K562 (cell line): ENCODE measurements around the gene BPIFB6. TPM values are rescaled to one million over a fixed set of nuclear protein-coding genes. Genes with fewer than 3 reads are reported as not detected.

Source experiments
- DIDO1 ChIP-seq: fragments of 450-650 bp; IDR thresholded peaks from 2 replicates; pipeline ENCODE4 v1.6.1; 2016; ENCODE audit warnings: low read depth, missing biosample characterization, missing genetic modification characterization
- DPF2 ChIP-seq: fragments of 450-650 bp; IDR thresholded peaks from 2 replicates; pipeline ENCODE4 v1.6.1; 2016
- L3MBTL2 ChIP-seq: fragments of 450-650 bp; IDR thresholded peaks from 2 replicates; pipeline ENCODE4 v1.6.1; 2016; ENCODE audit warnings: mild to moderate bottlenecking, moderate library complexity
- NFIX ChIP-seq: fragments of 250-450 bp; sonication (Bioruptor Pico); IDR thresholded peaks from 2 replicates; pipeline ENCODE4 v1.4.0; 2020; ENCODE audit warnings: low read depth, mild to moderate bottlenecking, moderate library complexity
- PHTF2 ChIP-seq: fragments of 250-450 bp; sonication (Bioruptor Pico); IDR thresholded peaks from 2 replicates; pipeline ENCODE4 v1.5.0; 2021; ENCODE audit warnings: mild to moderate bottlenecking
- TFAM ChIP-seq: fragments of 250-450 bp; sonication (Bioruptor Pico); conservative IDR thresholded peaks from 2 replicates; pipeline ENCODE4 v1.5.0; 2021; ENCODE audit warnings: mild to moderate bottlenecking, moderate library complexity
- ZNF507 ChIP-seq: conservative IDR thresholded peaks from 2 replicates; pipeline ENCODE4 v1.6.1; 2017; ENCODE audit warnings: missing genetic modification characterization, missing compliant biosample characterization
- ZNF830 ChIP-seq: fragments of 250-450 bp; sonication (Bioruptor Pico); IDR thresholded peaks from 2 replicates; pipeline ENCODE4 v1.5.0; 2021; ENCODE audit warnings: mild to moderate bottlenecking
- polyA plus RNA-seq, 8 experiments: library from polyadenylated mRNA; depleted of rRNA in 4 of 8; stranded (reverse) in 5 of 8; unstranded in 3 of 8; fragments of >200 nt; fragmentation: Nextera tagmentation in 2 of 8; fragmentation: Illumina TruSeq in 1 of 8; extraction: Ambion mirVana in 2 of 8; extraction: Trizol in 1 of 8; gene quantifications; 2 replicates each; pipeline versions ENCODE4 v1.2.1 to v1.2.3, GENCODE V29; 2011 to 2014; ENCODE audit warnings: inconsistent platforms in 1 of 8, missing spikeins in 1 of 8
- total RNA-seq, 7 experiments: library from RNA; depleted of rRNA in 6 of 7; stranded (reverse); fragments of >200 nt in 6 of 7; fragmentation: Illumina TruSeq in 2 of 7; extraction: Trizol in 2 of 7; gene quantifications; 2 replicates each; pipeline versions ENCODE4 v1.2.1 to v1.2.3, GENCODE V29; 2011 to 2021; ENCODE audit warnings: low replicate concordance in 1 of 7
- TF ChIP-seq, protein P1 (sequence below): fragments of 250-450 bp; sonication (Bioruptor Pico); IDR thresholded peaks from 2 replicates; pipeline ENCODE4 v1.4.0; 2020; ENCODE audit warnings: mild to moderate bottlenecking, moderate library complexity
- TF ChIP-seq, protein P2 (sequence below): IDR thresholded peaks from 3 replicates; pipeline ENCODE4 v1.6.1; 2011; ENCODE audit warnings: borderline replicate concordance, mild to moderate bottlenecking; ENCODE audit not compliant: insufficient read length, insufficient read depth
- TF ChIP-seq, protein P3 (sequence below): fragments of 250-450 bp; sonication (Bioruptor Pico); IDR thresholded peaks from 2 replicates; pipeline ENCODE4 v1.5.0; 2021
- TF ChIP-seq, protein P4 (sequence below): sonication (generic); formaldehyde crosslinking; IDR thresholded peaks from 2 replicates; pipeline ENCODE4 v1.8.1; 2023; ENCODE audit warnings: mild to moderate bottlenecking, missing genetic modification reagents

The BPIFB6 gene
- total and polyA plus RNA-seq, 9 of the 15 experiments (the other 6 are each of a cell fraction or from before 2014, with no cell fraction given), result not detected

DNA sequence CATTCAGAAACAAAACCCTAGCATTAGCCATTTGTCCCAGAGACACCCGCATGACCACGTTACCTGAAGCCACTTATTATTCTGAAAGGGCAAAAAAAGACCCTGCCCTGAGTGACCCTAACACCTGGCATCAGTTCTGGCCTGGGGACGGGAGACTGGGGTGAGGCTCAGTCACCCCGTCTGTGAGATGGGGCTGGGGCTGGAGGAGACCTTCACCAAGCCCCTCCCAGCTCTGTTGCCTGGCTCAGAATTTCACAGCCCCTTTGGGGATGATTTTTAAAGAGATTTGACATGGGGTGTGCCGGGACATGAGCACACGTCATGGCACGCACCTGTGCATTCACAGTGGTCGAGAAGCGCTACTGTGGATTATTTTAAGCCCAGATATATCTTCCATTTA lies 1.4 kb upstream of the BPIFB6 start (continued):
- TF ChIP-seq, protein P1, sequence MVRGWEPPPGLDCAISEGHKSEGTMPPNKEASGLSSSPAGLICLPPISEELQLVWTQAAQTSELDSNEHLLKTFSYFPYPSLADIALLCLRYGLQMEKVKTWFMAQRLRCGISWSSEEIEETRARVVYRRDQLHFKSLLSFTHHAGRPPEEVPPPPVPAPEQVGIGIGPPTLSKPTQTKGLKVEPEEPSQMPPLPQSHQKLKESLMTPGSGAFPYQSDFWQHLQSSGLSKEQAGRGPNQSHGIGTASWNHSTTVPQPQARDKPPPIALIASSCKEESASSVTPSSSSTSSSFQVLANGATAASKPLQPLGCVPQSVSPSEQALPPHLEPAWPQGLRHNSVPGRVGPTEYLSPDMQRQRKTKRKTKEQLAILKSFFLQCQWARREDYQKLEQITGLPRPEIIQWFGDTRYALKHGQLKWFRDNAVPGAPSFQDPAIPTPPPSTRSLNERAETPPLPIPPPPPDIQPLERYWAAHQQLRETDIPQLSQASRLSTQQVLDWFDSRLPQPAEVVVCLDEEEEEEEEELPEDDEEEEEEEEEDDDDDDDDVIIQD, result no peak
- no peak for TF ChIP-seq ZNF830 (CRISPR knock-in tag)
- TF ChIP-seq, protein P2, sequence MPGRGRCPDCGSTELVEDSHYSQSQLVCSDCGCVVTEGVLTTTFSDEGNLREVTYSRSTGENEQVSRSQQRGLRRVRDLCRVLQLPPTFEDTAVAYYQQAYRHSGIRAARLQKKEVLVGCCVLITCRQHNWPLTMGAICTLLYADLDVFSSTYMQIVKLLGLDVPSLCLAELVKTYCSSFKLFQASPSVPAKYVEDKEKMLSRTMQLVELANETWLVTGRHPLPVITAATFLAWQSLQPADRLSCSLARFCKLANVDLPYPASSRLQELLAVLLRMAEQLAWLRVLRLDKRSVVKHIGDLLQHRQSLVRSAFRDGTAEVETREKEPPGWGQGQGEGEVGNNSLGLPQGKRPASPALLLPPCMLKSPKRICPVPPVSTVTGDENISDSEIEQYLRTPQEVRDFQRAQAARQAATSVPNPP, result no peak
- no peak for TF ChIP-seq NFIX (CRISPR knock-in tag)
- no peak for TF ChIP-seq DIDO1 (tag)
- no peak for TF ChIP-seq L3MBTL2
- TF ChIP-seq PHTF2, result no peak
- no peak for TF ChIP-seq TFAM (CRISPR knock-in tag)
- TF ChIP-seq ZNF507 (tag), result no peak
- no peak for TF ChIP-seq DPF2
- TF ChIP-seq, protein P3, sequence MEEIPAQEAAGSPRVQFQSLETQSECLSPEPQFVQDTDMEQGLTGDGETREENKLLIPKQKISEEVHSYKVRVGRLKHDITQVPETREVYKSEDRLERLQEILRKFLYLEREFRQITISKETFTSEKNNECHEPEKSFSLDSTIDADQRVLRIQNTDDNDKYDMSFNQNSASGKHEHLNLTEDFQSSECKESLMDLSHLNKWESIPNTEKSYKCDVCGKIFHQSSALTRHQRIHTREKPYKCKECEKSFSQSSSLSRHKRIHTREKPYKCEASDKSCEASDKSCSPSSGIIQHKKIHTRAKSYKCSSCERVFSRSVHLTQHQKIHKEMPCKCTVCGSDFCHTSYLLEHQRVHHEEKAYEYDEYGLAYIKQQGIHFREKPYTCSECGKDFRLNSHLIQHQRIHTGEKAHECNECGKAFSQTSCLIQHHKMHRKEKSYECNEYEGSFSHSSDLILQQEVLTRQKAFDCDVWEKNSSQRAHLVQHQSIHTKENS (CRISPR knock-in tag), result no peak
- TF ChIP-seq, protein P4, sequence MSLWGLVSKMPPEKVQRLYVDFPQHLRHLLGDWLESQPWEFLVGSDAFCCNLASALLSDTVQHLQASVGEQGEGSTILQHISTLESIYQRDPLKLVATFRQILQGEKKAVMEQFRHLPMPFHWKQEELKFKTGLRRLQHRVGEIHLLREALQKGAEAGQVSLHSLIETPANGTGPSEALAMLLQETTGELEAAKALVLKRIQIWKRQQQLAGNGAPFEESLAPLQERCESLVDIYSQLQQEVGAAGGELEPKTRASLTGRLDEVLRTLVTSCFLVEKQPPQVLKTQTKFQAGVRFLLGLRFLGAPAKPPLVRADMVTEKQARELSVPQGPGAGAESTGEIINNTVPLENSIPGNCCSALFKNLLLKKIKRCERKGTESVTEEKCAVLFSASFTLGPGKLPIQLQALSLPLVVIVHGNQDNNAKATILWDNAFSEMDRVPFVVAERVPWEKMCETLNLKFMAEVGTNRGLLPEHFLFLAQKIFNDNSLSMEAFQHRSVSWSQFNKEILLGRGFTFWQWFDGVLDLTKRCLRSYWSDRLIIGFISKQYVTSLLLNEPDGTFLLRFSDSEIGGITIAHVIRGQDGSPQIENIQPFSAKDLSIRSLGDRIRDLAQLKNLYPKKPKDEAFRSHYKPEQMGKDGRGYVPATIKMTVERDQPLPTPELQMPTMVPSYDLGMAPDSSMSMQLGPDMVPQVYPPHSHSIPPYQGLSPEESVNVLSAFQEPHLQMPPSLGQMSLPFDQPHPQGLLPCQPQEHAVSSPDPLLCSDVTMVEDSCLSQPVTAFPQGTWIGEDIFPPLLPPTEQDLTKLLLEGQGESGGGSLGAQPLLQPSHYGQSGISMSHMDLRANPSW (CRISPR knock-in tag), result no peak
- TF ChIP-seq, all 486 proteins: peak for 0
